ENCODE measurements around the gene PATE4. TPM values are rescaled to one million over a fixed set of nuclear protein-coding genes. Genes with fewer than 3 reads are reported as not detected.

The PATE4 gene
- polyA plus RNA-seq, 10 donors, result 0.13 to 0.22 TPM; not detected in 8

DNA sequence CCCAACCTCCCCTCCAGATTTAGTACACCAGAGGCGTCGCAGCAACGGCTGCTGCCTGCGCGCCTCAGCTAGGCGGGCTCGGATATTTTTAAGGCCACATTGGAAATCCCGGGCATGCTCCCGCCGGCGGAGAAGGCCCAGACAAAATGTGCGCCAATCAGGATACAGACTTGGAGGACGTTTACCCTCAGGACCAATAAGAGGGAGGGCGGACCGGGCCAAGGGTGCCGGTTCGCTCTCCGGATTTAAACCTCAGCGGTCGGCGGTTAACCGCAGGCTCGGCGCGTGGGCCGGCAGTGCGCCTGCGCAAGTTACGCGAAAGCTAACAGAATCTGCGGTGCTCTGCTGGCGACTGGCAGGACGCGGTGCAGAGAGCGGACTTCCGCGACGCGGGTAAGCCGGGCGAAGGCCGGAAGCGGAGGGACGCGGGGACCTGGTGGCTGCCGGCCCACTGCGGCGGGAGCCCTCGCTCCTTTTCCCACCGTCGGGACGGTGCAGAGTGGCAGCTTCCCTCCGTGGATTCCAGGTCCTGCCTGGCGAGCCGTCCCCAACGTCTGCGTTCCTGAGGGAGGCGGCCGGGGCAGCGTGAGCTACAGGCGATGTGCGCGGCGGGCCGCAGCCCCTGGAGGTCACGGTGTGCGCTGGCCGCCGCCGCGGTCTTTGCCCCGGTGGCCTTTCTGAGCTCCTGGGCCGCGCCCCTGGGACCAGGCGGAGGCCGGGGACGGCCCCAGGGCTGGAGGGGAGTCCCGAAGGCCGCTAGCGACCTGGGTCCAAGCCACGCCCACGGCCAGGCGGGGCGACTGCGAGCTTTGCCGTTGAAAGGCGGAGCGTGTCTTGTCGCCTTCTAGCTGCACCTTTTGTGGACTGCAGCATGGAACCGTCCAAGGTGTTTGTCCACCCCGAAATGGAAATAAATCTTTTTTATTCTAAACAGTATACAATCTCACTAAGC lies 54.5 kb downstream of the PATE4 start, which contains the start of gene HYLS1:
Gene HYLS1, plus strand, starts transcription at position 296 of the 952 bp plus-strand sequence. CDS start 11,701 bp downstream, outside the sequence.
- peak; percentile 94 to 97 (median 96) for DNase-seq

Other genes with a start within 250 kb of the PATE4 start
- gene STT3A, start 240.5 kb upstream of the PATE4 start, polyA plus RNA-seq (ENCODE audit: insufficient read length in 10 of 10), result 100 to 1,000 TPM; 110 to 150 (median 119) TPM
- 10 to 100 TPM in 4 of 10 donors, 1 to 10 TPM in 6; 6.5 to 17.2 (median 9.9) TPM for gene CHEK1, start 208.2 kb upstream of the PATE4 start, polyA plus RNA-seq (ENCODE audit: insufficient read length in 10 of 10)
- under 1 TPM; 0.18 to 0.55 (median 0.36) TPM for gene ACRV1, start 152.5 kb upstream of the PATE4 start, polyA plus RNA-seq (ENCODE audit: insufficient read length in 10 of 10)
- not detected for gene PATE1, start 87.0 kb upstream of the PATE4 start, polyA plus RNA-seq (ENCODE audit: insufficient read length in 10 of 10)
- under 1 TPM in 1 of 10 donors, not detected in 9; 0.14 TPM for gene PATE2, start 54.5 kb upstream of the PATE4 start, polyA plus RNA-seq (ENCODE audit: insufficient read length in 10 of 10)
- gene PATE3, start 45.2 kb upstream of the PATE4 start, polyA plus RNA-seq (ENCODE audit: insufficient read length in 10 of 10), result not detected
- 1 to 10 TPM; 4.9 to 7.9 (median 6.4) TPM for gene HYLS1, start 54.4 kb downstream of the PATE4 start, polyA plus RNA-seq (ENCODE audit: insufficient read length in 10 of 10)
- 10 to 100 TPM in 9 of 10 donors, 1 to 10 TPM in 1; 9.5 to 14.4 (median 11.7) TPM for gene PUS3, start 69.9 kb downstream of the PATE4 start, polyA plus RNA-seq (ENCODE audit: insufficient read length in 10 of 10)
- gene DDX25, start 71.2 kb downstream of the PATE4 start, polyA plus RNA-seq (ENCODE audit: insufficient read length in 10 of 10), result 1 to 10 TPM in 1 of 10 donors, under 1 TPM in 9; 0.17 to 1.5 (median 0.52) TPM
- gene VSIG10L2, start 112.7 kb downstream of the PATE4 start, polyA plus RNA-seq (ENCODE audit: insufficient read length in 10 of 10), result under 1 TPM in 3 of 10 donors, not detected in 7; 0.07 to 0.53 (median 0.17) TPM
- 10 to 100 TPM; 25.7 to 60.2 (median 30.5) TPM for gene CDON, start 229.6 kb downstream of the PATE4 start, polyA plus RNA-seq (ENCODE audit: insufficient read length in 10 of 10)